Stimulated activated CD8-positive, alpha-beta memory T cell treated with anti-CD3 and anti-CD28 coated beads, Interleukin-4, amount 100 ng/mL, for 24 hours (primary cell): Measurements from ENCODE around the gene PPM1N.

Experiments
- DNase-seq: peaks from one replicate; pipeline ENCODE4 v3.0.0-alpha.2; 2020; ENCODE audit warnings: low read depth

PPM1N gene

DNA sequence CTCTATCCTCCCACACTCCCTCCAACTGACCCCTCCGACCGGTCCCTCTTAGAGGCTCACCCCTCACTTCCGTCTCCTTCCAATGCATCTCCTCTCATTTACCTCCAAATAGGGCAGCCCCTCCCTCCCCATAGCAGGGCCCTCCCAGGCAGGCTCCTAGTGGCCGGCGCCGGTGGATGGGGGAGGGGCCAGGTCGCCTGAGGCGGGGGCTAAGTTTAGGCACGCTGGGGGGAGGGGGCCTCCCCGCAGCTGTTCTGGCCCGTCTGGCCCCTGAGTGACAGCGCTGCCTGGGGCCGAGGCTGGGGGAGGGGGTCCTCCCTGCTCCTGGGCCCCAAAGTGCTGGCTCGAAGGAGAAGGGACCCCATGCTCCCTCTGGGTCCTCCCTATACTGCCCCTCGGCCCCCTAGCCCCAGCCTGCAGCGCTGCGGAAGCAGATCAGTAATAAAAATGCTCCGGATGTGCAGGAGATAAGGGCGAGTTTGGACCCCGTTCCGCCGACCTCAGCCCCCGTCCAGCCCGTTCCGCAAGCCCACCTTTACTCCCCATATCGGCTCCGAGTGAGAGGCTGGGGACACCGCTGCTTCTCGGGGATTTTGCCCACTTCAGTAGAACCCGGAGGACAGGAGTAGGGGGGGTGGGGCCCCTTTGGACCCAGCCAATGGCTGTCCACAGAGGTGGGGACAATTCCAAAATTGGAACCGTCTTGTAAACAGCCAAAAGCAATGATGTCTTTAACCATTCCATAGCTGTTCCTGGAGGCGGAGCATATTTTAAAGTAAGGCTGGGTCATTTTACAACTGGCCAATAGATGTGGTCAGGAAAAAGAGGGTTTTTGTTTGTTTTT, 5.4 kb upstream of the PPM1N start:
- no peak for DNase-seq

DNA sequence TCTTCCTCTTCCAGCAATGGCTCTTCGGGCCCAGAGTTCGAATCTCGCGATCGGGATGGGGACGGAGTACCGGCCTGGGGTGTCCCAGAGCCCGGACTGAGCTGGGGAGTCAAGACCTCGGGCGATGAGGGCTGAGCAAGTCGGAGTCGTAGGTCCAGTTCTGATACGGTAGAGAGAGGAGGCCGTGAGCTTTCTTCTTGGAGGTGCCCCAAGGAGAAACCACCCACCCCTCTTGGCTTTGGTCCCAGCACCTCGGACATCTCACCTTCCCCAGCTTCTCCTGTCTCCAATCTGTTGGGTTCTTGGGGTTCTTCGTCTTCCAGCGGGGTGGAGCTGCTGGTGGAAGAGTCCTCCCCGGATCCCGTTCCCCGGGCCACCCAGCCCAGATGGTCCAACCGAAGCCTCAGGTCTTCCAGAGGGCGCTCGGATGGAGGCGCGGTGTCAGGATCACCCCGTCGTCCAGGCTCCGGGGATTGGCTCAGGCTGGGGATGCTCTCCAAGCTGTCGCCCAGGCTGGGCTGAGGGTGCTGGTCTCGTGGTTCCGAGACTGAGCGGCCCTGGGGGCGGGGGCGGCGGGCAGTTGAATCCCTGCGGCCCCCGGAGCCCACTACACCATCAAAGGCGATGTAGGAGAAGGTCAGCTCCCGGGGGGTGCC, 3.9 kb upstream of the PPM1N start:
- no peak for DNase-seq

DNA sequence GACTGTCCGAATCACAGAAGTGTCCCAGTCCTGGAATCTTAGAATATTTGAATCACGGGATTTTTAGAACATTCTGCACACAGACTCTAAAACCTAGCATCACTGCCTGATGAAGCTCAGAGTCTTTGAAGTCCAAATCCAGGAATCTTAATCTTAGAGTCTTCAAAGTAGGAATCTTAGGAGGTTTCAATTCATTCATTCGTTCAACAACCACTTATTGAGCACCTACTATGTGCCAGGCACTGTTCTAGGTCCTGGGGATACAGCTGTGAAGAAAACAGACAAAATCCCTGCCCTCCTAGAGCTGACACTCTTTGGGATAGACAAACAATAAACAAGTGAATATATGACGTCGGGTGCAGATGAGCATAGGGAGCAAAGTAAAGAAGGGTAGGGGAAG, 3.1 kb upstream of the PPM1N start:
- DNase-seq = no peak

DNA sequence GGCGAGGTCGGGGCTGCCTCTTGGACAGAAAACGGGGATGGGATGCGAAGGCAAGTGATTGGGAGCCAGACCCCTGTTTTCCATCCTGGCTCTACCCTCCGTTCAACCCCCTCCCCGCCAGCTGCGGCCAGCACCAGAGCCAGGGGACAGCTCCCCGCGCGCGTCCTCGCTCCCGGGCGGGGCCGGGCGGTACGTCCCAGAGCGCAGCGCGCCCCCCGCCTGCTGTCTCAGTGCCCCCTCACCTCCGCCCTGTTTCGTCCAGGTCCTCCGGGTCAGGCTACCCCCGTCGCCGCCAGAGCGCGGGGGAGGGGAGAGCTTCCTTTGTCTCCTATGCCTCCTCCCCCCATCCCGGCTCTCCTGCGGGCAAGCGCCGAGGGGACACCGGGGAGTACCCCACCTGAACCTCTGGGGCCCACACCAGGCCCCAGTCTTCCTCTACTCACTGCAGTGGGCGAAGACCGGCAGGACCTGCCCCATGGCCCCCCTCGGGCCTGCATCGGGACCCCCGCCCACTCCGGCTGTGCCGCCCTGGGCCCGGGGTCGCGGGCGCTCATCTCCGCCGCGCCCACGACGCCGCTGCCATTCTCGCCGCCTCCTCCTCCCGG, 1.8 kb upstream of the PPM1N start:
- no peak for DNase-seq

DNA sequence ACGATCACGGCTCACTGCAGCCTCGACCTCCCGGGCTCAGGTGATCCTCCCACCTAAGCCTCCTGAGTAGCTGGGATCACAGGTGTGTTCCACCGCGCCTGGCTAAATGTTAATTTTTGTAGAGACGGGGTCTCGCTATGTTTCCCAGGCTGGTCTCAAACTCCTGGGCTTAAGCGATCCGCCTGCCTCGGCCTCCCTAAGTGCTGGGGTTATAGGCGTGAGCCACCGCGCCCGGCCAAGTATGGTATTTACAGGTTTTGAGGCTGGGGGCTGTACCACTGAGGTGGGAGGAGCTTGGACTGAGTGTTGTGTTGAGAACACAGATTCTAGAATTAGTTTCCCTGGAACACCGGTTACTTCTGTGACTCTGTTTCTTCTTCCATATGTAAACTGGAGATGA, 452 bp upstream of the PPM1N start:
- DNase-seq = no peak

DNA sequence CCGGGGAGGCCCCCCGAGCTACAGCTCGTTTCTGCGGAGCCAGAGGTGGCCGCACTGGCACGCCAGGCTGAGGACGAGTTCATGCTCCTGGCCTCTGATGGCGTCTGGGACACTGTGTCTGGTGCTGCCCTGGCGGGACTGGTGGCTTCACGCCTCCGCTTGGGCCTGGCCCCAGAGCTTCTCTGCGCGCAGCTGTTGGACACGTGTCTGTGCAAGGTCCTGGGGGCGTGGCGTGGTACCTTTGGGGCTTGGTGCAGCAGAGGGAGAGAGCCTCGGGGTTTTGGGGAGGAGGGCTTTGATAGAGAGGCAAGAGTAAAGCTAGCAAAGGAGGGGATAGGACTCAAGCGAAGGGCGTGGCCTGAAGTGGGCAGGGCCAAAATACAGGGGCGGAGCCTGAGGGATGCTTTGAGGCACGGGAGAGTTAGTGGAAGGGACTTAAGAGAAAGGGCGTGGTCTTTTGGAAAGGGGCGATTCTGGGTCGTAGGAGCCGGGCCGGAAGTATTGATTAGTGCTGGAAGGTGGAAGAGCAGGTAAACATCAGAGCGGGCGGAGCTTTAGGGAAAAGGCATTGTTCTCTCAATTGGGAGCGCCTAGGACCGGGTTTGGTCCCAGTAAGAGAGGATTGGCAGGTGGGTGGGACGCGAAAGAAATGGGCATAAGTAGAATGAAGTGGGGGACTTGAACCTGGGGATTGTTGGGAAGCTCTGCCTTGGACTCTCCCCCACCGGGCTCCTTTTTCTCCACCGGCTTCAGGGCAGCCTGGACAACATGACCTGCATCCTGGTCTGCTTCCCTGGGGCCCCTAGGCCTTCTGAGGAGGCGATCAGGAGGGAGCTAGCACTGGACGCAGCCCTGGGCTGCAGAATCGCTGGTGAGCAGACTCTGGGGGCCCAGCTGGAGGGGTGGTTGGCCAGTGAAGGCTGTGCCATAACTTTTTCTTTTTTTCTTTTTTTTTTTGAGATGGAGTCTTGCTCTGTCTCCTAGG, 1.2 kb downstream of the PPM1N start:
- DNase-seq = peak; percentile 52

DNA sequence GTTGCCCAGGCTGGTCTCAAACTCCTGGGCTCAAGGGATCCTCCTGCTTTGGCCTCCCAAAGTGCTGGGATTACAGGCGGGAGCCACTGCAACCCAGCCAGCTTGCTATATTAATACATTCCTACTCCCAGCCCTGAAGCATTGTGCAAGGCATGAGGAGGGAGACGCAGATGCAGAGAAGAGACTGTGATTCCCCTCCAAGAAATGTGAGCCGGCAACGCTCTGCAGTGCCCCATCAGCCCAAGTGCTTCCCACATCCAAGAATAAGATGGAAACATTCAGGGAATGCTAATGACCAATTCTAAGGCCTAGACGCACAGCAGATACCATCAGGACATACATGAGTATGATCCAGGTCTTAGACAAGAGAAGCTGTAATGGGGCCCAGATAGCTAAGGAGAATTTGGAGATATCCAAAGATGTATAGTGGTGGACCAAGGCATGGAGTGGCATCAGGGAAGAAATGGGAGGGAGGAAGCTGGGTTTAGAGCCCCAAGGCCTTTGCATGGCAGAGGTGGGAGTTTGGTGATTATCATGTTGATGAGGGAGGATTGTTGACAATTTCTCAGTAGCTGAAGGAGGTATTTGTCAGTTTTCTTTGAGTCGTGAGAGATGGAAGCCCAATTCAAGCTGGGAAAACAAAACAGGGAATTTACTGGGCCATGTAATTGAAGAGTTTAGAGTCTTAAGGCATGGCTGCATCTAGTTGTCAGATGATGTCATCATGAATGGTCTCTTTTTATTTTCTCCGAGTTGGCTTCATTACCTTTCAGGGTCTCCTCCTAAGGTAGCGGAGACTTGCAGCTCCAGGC, 2.9 kb downstream of the PPM1N start:
- no peak for DNase-seq

DNA sequence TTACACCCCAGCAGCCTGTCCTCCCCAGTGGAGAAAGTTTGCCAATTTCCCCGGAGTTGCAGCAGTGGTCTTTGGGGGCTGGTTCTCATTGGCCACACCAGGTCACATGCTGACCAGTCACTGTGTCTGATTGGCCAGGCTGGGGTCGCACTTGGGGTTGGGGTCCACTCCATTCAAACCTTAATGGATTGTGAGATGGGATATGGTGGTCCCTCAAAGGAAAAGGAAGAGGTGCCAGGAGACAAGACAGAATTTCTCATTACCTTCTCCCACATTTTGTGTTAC, 3.4 kb downstream of the PPM1N start:
- DNase-seq = no peak

DNA sequence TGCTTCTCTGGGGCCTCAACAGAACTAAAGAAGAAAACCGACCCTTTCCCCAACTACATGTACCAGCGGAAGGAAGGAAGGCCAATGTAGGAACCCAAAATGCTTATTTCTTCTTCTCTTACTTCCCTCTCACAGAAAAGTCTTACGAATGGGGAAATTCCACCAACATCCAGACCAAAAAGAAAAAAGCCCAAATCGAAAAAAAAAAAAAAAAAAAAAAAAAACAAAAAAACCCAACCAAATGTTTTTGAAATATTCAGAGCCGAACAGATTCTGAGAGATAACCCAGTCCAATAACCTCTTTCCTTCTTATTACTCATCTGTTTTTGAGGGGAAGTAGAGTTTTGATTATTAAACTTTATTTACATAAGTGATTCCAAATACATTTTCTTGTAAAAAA, 3.9 kb downstream of the PPM1N start:
- no peak for DNase-seq

DNA sequence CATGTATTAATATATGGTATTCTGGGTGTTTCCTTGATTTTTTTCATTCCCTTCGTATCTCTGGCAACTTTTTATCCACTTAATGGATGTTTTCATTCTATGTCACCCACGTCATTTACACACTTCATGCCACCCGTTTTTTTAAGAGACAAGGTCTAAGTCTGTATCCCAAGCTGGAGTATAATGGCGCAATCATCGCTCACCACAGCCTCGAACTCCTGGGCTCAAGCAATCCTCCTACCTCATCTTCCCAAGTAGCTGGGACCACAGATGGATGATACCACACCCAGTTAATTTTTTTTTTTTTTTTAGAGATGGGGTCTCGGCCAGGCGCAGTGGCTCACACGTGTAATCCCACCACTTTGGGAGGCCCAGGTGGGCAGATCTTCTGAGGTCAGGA, 5.7 kb downstream of the PPM1N start:
- no peak for DNase-seq

DNA sequence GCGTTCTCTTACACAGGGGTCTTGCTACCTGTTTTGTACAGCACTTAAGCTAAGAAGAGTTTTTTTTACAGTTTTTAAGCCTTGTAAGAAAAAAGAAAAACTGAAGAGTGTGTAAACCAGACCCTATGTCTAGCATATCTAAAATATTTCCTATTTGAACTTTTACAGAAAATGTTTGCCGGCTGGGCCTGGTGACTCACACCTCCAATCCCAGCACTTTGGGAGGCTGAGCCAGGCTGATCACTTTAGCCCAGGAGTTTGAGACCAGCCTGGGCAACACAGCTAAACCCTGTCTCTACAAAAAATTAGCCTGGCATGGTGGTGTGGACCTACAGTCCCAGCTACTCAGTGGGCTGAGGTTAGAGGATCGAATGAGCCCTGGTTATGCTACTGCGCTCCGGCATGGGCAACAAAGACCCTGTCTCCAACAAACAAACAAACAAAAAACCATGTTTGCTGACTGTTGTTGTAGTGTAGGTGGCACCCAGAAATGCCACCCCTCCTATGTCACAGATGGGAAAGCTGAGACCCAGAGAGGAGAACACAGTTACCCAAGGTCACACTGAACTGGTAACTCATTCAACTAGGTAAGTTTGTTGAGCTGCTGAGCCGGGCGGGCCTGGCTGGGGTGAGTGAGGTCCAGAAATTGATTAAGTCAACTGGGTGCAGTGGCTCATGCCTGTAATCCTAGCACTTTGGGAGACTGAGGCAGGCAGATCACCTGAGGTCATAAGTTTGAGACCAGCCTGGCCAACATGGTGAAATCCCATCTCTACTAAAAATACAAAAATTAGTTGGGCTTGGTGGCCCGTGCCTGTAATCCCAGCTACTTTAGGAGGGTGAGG, 7.1 kb downstream of the PPM1N start:
- no peak for DNase-seq

DNA sequence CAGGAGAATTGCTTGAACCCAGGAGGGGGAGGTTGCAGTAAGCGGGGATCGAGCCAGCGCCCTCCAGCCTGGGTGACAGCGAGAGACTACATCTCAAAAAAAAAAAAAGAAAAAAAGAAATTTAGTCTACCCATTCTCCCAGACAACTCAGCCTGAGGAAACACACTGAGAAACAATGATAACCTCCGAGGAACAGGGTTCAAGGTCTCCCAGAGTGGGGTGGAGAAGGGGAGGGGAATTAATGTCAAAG, 7.7 kb downstream of the PPM1N start:
- no peak for DNase-seq

DNA sequence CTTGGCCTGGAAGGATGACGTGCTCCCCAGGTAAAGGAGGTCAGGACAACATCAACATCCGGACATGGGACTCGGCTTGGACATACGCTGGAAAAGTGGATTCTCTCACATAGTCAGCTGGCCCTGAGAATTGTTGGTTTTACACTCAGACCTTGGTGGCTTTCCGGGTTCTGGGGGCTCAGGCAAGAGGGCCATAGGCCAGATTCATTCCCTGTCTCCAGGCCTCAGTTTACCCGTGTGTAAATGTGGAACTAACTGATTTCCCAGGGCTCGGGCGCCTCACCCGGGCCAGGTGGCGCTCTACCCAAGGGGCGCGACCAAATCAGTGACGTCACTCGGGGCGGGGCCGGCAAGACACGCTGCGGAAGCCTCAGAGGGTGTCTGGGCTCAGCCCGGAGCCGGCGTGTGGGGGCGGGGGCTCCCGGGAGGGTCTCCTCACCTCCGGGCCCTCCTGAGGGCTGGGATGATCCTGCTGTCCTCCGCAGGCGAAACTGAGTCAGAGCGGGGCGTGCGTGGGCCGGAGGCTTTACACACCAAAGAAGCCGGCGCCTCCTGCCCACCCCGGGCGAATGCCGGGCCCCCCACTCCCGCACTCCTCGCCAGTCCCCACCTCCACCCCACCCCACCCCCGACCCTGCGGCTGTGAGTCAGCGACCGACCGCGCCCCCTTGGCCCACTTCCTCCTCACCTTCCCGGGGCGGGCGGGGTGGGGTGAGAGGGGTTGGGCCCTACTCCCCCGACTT, 8.2 kb downstream of the PPM1N start:
- peak; percentile 99 for DNase-seq

DNA sequence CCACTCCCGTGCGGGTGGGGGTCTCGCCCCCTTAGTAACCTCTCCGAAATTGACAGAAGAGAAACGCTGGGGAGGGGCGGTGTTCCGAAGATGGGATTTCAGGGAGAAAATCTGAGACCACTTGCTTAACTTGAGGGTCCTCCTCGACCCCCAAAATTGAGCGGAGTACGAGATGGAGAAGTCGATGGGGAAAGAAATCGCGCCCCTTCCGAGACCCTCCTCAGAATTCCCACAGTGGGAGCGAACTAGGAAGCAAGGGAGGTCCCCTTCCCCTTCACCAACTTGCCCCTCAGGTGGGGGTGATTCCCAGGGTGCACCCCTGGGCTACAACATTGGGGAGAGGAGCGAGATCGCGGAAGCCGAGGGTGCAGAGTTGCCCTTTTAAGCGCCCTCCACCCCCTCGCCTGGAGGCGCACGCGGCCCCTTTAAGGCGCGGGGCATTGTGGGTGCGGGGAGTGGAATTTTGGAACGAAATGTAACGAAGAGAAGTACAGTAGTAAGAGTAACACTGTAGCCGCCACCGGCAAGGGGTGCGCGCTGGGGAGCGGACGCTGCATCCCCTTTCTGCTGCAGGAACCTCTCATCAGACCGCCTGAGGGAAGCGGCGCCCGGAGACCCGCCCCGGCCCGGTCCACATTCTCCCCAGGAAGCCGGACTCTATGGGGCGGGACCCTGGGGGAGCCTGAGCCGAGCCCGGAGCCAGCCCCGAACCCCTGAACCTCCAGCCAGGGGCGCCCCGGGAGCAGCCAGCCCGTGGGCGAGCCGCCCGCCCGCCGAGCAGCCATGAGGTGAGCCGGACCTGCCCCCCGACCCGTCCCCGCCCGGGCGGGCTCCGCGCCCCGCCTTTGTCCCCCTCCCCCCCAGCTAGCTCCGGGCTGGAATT, 9.0 kb downstream of the PPM1N start, which contains the start of gene VASP:
VASP (plus strand) TSS at position 491 of the 883 bp plus-strand sequence; CDS start at position 784, 293 bp downstream.
- peak; percentile 90 for DNase-seq

DNA sequence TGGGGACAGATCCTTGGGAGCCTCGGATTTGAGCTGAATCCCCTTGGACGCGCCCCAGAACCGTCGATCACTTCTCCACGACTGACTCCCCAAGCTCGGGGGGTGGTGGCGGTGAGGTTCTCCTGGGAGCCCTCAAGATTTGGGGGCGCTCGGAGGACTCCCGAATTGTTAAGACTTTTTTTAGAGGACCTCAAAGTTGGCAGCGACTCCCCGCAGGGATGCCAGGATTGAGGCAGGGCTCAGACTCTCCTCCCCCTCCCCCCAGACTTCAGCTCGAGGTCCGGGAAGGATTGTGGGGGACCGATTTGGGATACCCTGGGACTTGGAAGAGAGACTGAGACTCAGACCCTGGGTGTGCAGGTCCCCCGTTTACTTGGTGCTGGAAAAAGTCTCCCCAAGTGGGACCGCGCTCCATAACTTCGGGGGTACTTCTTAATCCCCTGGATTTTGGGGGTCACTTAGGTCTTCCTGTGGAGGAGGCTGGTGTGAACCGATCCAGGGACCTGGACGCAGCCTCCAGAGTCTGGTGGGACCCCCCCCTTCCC, 9.7 kb downstream of the PPM1N start:
- DNase-seq = no peak

DNA sequence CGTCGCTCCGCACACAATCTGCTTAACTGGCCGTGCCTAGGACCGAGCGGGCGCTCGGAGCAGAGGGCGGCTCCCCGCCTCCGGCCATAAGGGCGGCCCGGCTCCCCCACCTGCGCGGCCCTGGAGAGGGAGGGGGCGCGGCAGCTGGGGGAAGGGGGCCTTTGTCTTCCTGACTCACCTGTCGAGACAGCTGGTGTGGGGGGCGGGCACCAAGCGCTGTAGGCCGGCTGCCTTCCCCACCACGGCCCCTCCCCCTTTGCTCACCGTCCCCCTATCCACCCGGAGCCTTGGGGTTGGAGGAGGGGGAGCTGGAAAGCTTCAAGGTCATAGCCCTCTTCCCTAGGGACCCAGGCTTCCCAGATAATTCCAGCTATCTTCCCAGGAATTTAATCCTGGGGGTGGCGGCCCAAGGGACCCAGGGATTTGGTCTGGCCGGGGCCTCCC, 10.2 kb downstream of the PPM1N start:
- DNase-seq = no peak

DNA sequence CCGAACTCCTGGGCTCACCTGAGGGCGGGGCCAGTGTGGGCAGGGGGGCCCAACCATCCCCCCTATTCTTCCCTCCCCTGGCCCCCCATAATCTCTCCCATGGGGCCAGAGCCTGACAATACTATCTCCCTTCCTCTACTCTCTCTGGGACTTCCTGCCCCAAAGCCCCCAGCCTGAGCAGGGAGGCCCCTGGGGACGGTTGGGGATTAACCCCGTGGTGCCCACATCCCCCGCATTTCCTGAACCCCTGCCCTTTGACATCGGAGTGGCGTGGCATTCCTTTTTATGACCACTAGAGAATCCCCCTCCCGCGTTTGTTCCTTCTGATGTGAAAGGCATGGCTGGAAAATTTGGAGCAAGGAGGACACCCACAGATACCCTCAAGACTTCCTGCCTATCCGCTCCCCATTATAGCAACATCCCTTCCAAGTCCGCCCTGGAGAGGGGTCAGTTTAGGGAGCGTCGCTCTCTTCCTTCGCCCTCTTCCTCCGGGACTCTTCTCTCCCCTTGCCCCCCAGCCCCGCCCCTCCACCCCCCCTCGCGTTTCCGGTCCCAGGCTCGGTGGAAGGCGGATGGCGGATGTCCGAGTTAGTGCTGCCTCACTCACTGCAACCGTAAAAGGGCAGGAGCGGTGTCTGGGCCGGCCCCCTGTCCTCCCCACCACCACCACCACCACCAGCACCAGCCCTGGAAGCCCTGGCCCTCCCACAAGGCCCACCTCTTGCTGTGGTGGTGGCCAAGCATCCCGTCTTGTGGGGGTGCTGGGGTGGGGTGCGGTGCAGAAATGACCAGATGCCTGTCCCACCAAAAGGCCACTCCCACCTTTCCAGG, 10.8 kb downstream of the PPM1N start:
- DNase-seq = no peak

DNA sequence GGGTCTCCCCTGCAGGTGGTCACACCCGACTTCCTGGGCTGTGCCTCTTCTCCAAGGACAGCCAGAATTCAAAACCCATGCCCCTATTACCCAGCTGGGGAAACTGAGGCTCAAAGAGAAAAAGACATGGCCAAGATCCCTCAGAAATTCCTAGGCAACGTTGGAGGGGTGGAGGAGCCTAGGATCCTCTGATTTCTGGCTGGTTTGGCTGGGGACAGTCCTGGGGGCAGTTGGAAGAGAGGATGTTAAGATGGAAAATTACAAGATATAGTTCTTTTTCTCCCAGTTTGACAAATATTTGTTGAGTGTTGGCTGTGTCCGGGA, 11.4 kb downstream of the PPM1N start:
- DNase-seq = no peak
